Measurements from ENCODE around the gene ARHGAP25. TPM values are rescaled to one million over a fixed set of nuclear protein-coding genes. Genes with fewer than 3 reads are reported as not detected.

The ARHGAP25 gene
- total and polyA plus RNA-seq, 10 of the 15 experiments (the other 5 are each of a cell fraction or from before 2014, with no cell fraction given): 0.15 to 1.0 (median 0.46) TPM

DNA sequence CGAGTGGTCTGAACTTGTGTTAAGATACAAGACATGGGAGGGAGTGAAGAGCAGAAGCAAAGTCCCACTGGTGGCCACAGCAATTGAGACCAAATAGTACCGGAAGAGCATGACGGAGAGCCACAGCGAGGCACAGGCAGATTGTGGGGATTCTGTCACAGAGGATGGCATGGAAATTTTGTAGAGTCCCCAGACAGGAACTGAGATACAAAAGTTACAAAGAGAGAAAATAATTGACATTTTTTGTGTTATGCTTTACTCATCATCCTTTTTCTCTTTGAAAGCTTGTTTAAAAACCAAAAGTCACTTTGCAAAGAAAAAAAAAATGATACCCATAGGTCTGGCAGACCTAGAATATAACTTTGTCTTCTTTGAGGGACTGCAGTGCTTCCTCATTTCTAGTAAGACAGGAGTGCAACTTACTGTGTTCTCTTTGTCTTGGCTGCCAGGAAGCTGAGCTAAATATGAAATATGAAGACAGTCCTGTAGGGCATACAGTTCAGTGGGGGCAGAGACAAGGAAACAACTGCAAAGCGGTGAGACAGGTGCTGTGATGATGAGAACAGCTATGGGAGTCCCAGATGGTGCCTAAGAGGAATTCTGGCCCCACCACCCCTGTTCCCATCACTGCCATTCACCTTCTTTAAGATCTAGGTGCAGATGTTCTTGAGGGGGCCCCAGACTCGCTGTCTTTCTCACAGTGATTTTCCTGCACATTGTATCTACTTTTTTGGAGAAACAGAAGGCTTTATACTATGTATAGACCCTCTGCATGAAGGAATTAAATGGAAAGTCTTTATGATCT lies 5.2 kb downstream of the ARHGAP25 start:
- ATAC-seq (peak; percentile 26; the same call in 2 of the 3 replicates), DNase-seq (ENCODE audit: low read depth, low spot score) (no peak), FAIRE-seq (no peak)
- ChIA-PET CTCF (interaction anchor here (1.1 to 4.7 kb wide), 4 partner anchors 13 to 276 kb away, joined by 3 to 27 read pairs (median 3); no protein-coding TSS in a partner anchor), POLR2A (no interaction called here), SMC1A (ENCODE audit: uncharacterized antibody, unreplicated experiment) (interaction anchor here (0.6 to 1.6 kb wide), 2 partner anchors 12 to 166 kb away, joined by 3 to 7 read pairs; no protein-coding TSS in a partner anchor), RAD21 (ENCODE audit: unreplicated experiment) (no interaction called here)
- intact Hi-C loops (cut with micrococcal nuclease; ENCODE audit: unreplicated experiment) (no loop called here), in situ Hi-C loops (cut with MboI) (no loop called here)
- Histone ChIP-seq H3K79me2 (ENCODE audit: control insufficient read depth, insufficient read depth, low read length) (peaks cover 1% of the 10 kb centered on the region), H3K9ac (ENCODE audit: control insufficient read depth, insufficient read depth, low read length) (no peak overlapping the region; the same call in 1 of the 2 replicates), H3K27ac (ENCODE audit: control insufficient read depth, insufficient read depth) (peak overlapping the region; percentile 53), H3K9me3 (replicated peaks; ENCODE audit: control insufficient read depth, insufficient read depth, low read length) (no peaks in the 10 kb centered on the region), H4K20me1 (ENCODE audit: control insufficient read depth, insufficient read depth) (no peaks in the 10 kb centered on the region), H3K27me3 (replicated peaks in 1 of 2; ENCODE audit: control insufficient read depth in 2 of 2, insufficient read depth in 2 of 2, low read length in 1 of 2) (no peaks in the 10 kb centered on the region), H3K4me3 (no peak overlapping the region; the same call in 1 of the 2 replicates), H3K4me2 (ENCODE audit: control insufficient read depth, insufficient read depth) (peak overlapping the region; percentile 92), H2AFZ (ENCODE audit: control insufficient read depth, low read depth, low read length) (peak overlapping the region; percentile 48; the same call in 1 of the 2 replicates), H3K36me3 (ENCODE audit: control insufficient read depth in 2 of 2, insufficient read depth in 2 of 2, low read length in 1 of 2) (no peaks in the 10 kb centered on the region; a peak in 1 of 4 replicates), H3K4me1 (ENCODE audit: control insufficient read depth, insufficient read depth, low read length) (peaks cover 50% of the 10 kb centered on the region)
- BruUV-seq (replicated peaks): no TSS peak
- no peak for TF ChIP-seq TCF12 (IDR thresholded peaks at IDR 0.05; ENCODE audit: low read depth, low read length)
- no peak for TF ChIP-seq RELA (IDR thresholded peaks at IDR 0.05; ENCODE audit: borderline replicate concordance, partially characterized antibody)
- TF ChIP-seq PBX3 (IDR thresholded peaks at IDR 0.05; ENCODE audit: insufficient replicate concordance, low read depth, low read length): no peak
- no peak for TF ChIP-seq WRNIP1 (IDR thresholded peaks at IDR 0.05; ENCODE audit: borderline replicate concordance, low read depth, low read length)
- TF ChIP-seq KDM1A (IDR thresholded peaks at IDR 0.05; ENCODE audit: borderline replicate concordance): no peak
- TF ChIP-seq YBX1 (IDR thresholded peaks at IDR 0.05): no peak
- under 1% methylated on average over 6 of the region's 6 CpGs for WGBS (ENCODE audit: insufficient coverage, insufficient replicate concordance, low lambda C conversion rate, missing lambda C conversion rate)

All from GM12878 (cell line).